Activated CD4-positive, alpha-beta T cell treated with anti-CD3 and anti-CD28 coated beads for 4 hours (primary cell): ENCODE data around the gene ARFGAP3.

Experiments used
- DNase-seq, 2 donors: peaks; one replicate each; pipeline ENCODE4 v3.0.0-alpha.2; 2020

ARFGAP3 gene

GRCh38 chr22:42816336-42816735 is 40.7 kb downstream of the ARFGAP3 start:
- no peak for DNase-seq

GRCh38 chr22:42814616-42815015 is 42.5 kb downstream of the ARFGAP3 start:
- no peak for DNase-seq

GRCh38 chr22:42814215-42814614 is 42.9 kb downstream of the ARFGAP3 start:
- DNase-seq: no peak

GRCh38 chr22:42813501-42813900 is 43.6 kb downstream of the ARFGAP3 start:
- no peak for DNase-seq

- no peak for DNase-seq
Measured at GRCh38 chr22:42811459-42811858, 45.6 kb downstream of the ARFGAP3 start.

- DNase-seq: no peak
Measured at GRCh38 chr22:42808521-42808920, 48.6 kb downstream of the ARFGAP3 start.

GRCh38 chr22:42807185-42807584 is 49.9 kb downstream of the ARFGAP3 start:
- DNase-seq: no peak

GRCh38 chr22:42805998-42806830 is 50.9 kb downstream of the ARFGAP3 start:
- no peak for DNase-seq

- DNase-seq: no peak
Measured at GRCh38 chr22:42805016-42805997, 51.8 kb downstream of the ARFGAP3 start.

GRCh38 chr22:42803389-42803788 is 53.7 kb downstream of the ARFGAP3 start:
- DNase-seq: no peak

- no peak for DNase-seq
Measured at GRCh38 chr22:42801252-42802080, 55.6 kb downstream of the ARFGAP3 start.

- no peak for DNase-seq
Measured at GRCh38 chr22:42800451-42801251, 56.4 kb downstream of the ARFGAP3 start.

- DNase-seq: no peak
Measured at GRCh38 chr22:42799461-42800405, 57.3 kb downstream of the ARFGAP3 start.

GRCh38 chr22:42799061-42799460 is 58.0 kb downstream of the ARFGAP3 start:
- DNase-seq: no peak

GRCh38 chr22:42797011-42797410 is 60.1 kb downstream of the ARFGAP3 start:
- no peak for DNase-seq

- DNase-seq: no peak
Measured at GRCh38 chr22:42796081-42796480, 61.0 kb downstream of the ARFGAP3 start.

- no peak for DNase-seq
Measured at GRCh38 chr22:42794551-42795510, 62.2 kb downstream of the ARFGAP3 start.

- DNase-seq: no peak
Measured at GRCh38 chr22:42793848-42794405, 63.1 kb downstream of the ARFGAP3 start.
